ENCODE measurements around the gene HSD11B1. TPM values are rescaled to one million over a fixed set of nuclear protein-coding genes. Genes with fewer than 3 reads are reported as not detected.

Gene HSD11B1
- total and polyA plus RNA-seq, 7 donors = 2.0 to 10.0 (median 3.0) TPM; not detected in 1

DNA sequence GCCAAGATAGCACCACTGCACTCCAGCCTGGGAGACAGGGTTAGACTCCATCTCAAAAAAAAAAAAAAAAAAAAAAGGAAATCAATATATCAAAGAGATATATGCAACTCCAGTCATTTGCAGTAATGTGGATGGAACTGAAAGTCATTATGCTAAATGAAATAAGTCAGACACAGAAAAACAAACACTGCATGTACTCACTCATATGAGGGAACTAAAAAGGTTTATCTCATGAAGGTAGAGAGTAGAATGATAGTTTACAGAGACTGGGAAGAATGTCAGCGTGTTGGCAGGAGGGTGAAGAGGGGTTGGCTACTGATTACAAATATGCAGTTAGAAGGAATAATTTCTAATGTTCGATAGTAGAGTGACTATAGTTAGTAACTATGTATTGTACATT lies 13.2 kb downstream of the HSD11B1 start:
- Histone ChIP-seq H3K27ac (no peak overlapping the region), H3K4me3 (no peak overlapping the region), H3K4me1 (no peaks in the 10 kb centered on the region), H3K27me3 (no peaks in the 10 kb centered on the region), H3K36me3 (no peaks in the 10 kb centered on the region), H3K9me3 (no peaks in the 10 kb centered on the region)
- intact Hi-C loops (cut with DNase I) = no loop called here
- no peak for DNase-seq
- no peak for TF ChIP-seq EP300 (IDR thresholded peaks at IDR 0.05)
- TF ChIP-seq, protein P1, sequence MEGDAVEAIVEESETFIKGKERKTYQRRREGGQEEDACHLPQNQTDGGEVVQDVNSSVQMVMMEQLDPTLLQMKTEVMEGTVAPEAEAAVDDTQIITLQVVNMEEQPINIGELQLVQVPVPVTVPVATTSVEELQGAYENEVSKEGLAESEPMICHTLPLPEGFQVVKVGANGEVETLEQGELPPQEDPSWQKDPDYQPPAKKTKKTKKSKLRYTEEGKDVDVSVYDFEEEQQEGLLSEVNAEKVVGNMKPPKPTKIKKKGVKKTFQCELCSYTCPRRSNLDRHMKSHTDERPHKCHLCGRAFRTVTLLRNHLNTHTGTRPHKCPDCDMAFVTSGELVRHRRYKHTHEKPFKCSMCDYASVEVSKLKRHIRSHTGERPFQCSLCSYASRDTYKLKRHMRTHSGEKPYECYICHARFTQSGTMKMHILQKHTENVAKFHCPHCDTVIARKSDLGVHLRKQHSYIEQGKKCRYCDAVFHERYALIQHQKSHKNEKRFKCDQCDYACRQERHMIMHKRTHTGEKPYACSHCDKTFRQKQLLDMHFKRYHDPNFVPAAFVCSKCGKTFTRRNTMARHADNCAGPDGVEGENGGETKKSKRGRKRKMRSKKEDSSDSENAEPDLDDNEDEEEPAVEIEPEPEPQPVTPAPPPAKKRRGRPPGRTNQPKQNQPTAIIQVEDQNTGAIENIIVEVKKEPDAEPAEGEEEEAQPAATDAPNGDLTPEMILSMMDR (IDR thresholded peaks at IDR 0.05) = no peak
- no peak for TF ChIP-seq POLR2A (IDR thresholded peaks at IDR 0.05)
- no peak for TF ChIP-seq POLR2AphosphoS5 (IDR thresholded peaks at IDR 0.05)
- 82 to 85% methylated on average over 2 of the region's 2 CpGs for WGBS, 2 donors

DNA sequence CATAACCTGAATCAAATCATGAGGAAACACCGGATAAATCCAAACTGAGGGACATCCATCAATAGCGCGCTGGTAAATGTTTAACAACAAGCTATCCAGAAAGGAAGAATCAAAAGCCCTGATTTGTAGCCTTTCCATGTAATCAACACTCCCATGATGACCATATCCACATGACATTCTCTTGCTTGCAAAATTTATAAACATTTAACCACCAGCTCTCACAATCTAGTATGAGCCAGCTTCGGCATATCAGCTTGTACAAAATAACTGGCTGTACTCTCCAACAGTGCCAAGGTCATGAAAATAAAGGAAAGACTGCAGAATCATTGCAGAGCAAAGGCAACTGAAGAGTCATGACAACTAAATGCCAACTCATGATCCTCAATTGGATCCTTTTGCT lies 15.7 kb downstream of the HSD11B1 start:
- 70 to 79% methylated on average over 4 of the region's 4 CpGs for WGBS, 2 donors
- intact Hi-C loops (cut with DNase I) = no loop called here
- DNase-seq = no peak
- H3K9me3 ChIP-seq = no peaks in the 10 kb centered on the region
- H3K4me3 ChIP-seq = no peak overlapping the region
- H3K27ac ChIP-seq = no peak overlapping the region
- TF ChIP-seq EP300 (IDR thresholded peaks at IDR 0.05) (no peak), POLR2AphosphoS5 (IDR thresholded peaks at IDR 0.05) (no peak), POLR2A (IDR thresholded peaks at IDR 0.05) (no peak)
- TF ChIP-seq, protein P1 (IDR thresholded peaks at IDR 0.05) = no peak
- H3K4me1 ChIP-seq = no peaks in the 10 kb centered on the region
- H3K36me3 ChIP-seq = no peaks in the 10 kb centered on the region
- no peaks in the 10 kb centered on the region for H3K27me3 ChIP-seq

DNA sequence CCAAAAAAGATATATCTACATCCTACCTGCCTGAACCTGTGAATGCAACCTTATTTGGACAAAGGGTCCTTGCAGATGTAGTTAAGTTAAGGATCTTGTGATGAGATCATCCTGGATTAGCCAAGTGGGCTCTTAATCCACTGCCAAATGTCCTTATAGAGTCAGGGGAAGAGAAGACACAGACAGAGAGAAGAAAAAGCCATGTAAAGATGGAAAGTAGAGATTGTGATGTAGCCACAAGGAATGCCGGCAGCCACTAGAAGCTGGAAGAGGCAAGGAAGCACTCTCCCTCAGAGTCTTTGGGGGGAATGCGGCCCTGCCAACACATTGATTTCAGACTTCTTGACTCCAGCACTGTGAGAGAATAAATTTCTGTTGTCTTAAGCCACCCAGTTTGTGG lies 16.2 kb downstream of the HSD11B1 start:
- 82 to 85% methylated on average over 2 of the region's 2 CpGs for whole genome bisulfite sequencing, 2 donors
- TF ChIP-seq POLR2AphosphoS5 (IDR thresholded peaks at IDR 0.05) (no peak), EP300 (IDR thresholded peaks at IDR 0.05) (no peak), POLR2A (IDR thresholded peaks at IDR 0.05) (no peak)
- TF ChIP-seq, protein P1 (IDR thresholded peaks at IDR 0.05) = no peak
- no peak overlapping the region for H3K4me3 ChIP-seq
- DNase-seq = no peak
- H3K9me3 ChIP-seq = no peaks in the 10 kb centered on the region
- no peaks in the 10 kb centered on the region for H3K4me1 ChIP-seq
- no peaks in the 10 kb centered on the region for H3K36me3 ChIP-seq
- no peak overlapping the region for H3K27ac ChIP-seq
- intact Hi-C loops (cut with DNase I) = no loop called here
- no peaks in the 10 kb centered on the region for H3K27me3 ChIP-seq

DNA sequence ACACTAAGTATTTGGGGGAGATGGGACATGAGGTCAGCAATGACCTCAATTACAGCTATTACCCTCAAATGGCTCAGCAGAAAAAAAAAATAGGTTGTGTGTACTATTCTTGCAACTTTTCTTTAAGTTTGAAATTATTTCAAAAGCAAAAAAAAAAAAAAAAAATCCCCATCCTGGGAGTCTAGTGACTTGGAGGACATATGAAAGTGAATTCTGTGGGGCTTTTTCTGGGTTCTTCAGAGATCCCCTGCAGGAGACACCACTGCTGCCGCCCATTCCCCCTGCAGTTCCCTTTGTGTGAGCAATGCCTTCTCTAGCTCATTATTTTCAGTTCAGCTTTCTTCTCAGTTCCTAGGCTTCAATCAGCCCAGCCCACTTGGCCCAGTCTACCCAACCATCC lies 16.7 kb downstream of the HSD11B1 start:
- Histone ChIP-seq H3K27me3 (no peaks in the 10 kb centered on the region), H3K27ac (no peak overlapping the region), H3K4me1 (no peaks in the 10 kb centered on the region), H3K4me3 (no peak overlapping the region), H3K9me3 (no peaks in the 10 kb centered on the region), H3K36me3 (no peaks in the 10 kb centered on the region)
- no peak for DNase-seq
- 92 to 95% methylated on average over 1 of the region's 1 CpG for WGBS, 2 donors
- TF ChIP-seq EP300 (IDR thresholded peaks at IDR 0.05) (no peak), POLR2AphosphoS5 (IDR thresholded peaks at IDR 0.05) (no peak), POLR2A (IDR thresholded peaks at IDR 0.05) (no peak)
- TF ChIP-seq, protein P1 (IDR thresholded peaks at IDR 0.05) = no peak
- intact Hi-C loops (cut with DNase I) = no loop called here

DNA sequence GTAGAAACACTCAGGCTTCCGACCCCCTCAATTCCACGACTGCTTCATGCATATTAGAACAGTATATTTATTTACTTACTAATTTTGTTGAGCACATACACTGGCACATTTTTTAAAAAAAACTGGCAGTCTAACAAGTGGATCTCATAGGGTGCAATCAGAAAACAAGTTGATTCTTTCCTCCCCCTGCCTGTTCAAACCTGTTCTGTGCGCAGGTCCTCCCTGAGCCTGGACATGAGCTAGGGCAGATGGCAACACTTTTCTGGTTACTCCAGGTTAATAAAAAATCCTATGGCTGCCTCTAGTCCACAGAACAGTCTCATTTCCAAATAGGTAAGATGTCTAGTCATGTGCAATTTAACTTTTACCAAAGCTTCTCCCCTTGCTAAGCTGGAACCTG lies 18.6 kb downstream of the HSD11B1 start:
- 95% methylated on average over 3 of the region's 3 CpGs for WGBS, 2 donors
- Histone ChIP-seq H3K27me3 (no peaks in the 10 kb centered on the region), H3K4me3 (no peak overlapping the region), H3K27ac (no peak overlapping the region), H3K4me1 (no peaks in the 10 kb centered on the region), H3K9me3 (no peaks in the 10 kb centered on the region), H3K36me3 (no peaks in the 10 kb centered on the region)
- intact Hi-C loops (cut with DNase I) = no loop called here
- TF ChIP-seq POLR2A (IDR thresholded peaks at IDR 0.05) (no peak), POLR2AphosphoS5 (IDR thresholded peaks at IDR 0.05) (no peak), EP300 (IDR thresholded peaks at IDR 0.05) (no peak)
- TF ChIP-seq, protein P1 (IDR thresholded peaks at IDR 0.05) = no peak
- DNase-seq = no peak

Measured in sigmoid colon (tissue), 7 donors.